Astrocyte (in vitro differentiated cells and primary cell): Measurements from ENCODE around the gene COG5. TPM values are rescaled to one million over a fixed set of nuclear protein-coding genes. Genes with fewer than 3 reads are reported as not detected.

Experiments
- DNase-seq: peaks from one replicate; pipeline ENCODE4 v3.0.0-alpha.2; 2010; ENCODE audit warnings: low read depth
- FAIRE-seq: peaks from 2 replicates; lab custom pipeline; 2011; peaks lifted over from hg19 to GRCh38; lab: Jason Lieb, UNC
- H2AFZ ChIP-seq: 2 replicates; pipeline ENCODE4 v1.6.0; 2012; ENCODE audit warnings: low read depth, low read length, inconsistent platforms
- H3K27ac ChIP-seq: 2 replicates; pipeline ENCODE4 v1.5.1; 2011; ENCODE audit warnings: low read depth, low read length, inconsistent platforms
- H3K27me3 ChIP-seq: 2 replicates; pipeline ENCODE4 v1.6.0; 2011; ENCODE audit warnings: low read length, inconsistent platforms; ENCODE audit not compliant: insufficient read depth
- H3K36me3 ChIP-seq: 2 replicates; pipeline ENCODE4 v1.5.1; 2011; ENCODE audit warnings: low read length, inconsistent platforms; ENCODE audit not compliant: insufficient read depth
- H3K4me1 ChIP-seq: 2 replicates; pipeline ENCODE4 v1.5.1; 2011; ENCODE audit warnings: low read length, inconsistent platforms; ENCODE audit not compliant: insufficient read depth
- H3K4me2 ChIP-seq: 2 replicates; pipeline ENCODE4 v1.6.0; 2012; ENCODE audit warnings: low read length, inconsistent platforms
- H3K4me3 ChIP-seq: 2 replicates; pipeline ENCODE4 v1.5.1; 2011; ENCODE audit warnings: low read depth, mild to moderate bottlenecking, low read length, inconsistent platforms; ENCODE audit not compliant: insufficient read depth
- H3K79me2 ChIP-seq: 2 replicates; pipeline ENCODE4 v1.6.0; 2012; ENCODE audit warnings: mild to moderate bottlenecking, low read length, inconsistent platforms; ENCODE audit not compliant: insufficient read depth
- H3K9ac ChIP-seq: 2 replicates; pipeline ENCODE4 v1.6.0; 2012; ENCODE audit warnings: mild to moderate bottlenecking, low read length, inconsistent platforms
- H3K9me3 ChIP-seq: 2 replicates; pipeline ENCODE4 v1.5.1; 2012; ENCODE audit warnings: low read depth, mild to moderate bottlenecking, low read length, inconsistent platforms; ENCODE audit not compliant: insufficient read depth
- H4K20me1 ChIP-seq: 2 replicates; pipeline ENCODE4 v1.6.0; 2012; ENCODE audit warnings: low read length, inconsistent platforms; ENCODE audit not compliant: insufficient read depth
- H3K27ac Mint-ChIP-seq: one replicate; pipeline ENCODE4 v1.8.0; 2021; ENCODE audit warnings: mild to moderate bottlenecking, mixed read lengths; ENCODE audit not compliant: unreplicated experiment
- H3K27me3 Mint-ChIP-seq: one replicate; pipeline ENCODE4 v1.8.0; 2021; ENCODE audit warnings: low read depth, mixed read lengths; ENCODE audit not compliant: unreplicated experiment
- H3K36me3 Mint-ChIP-seq: one replicate; pipeline ENCODE4 v1.8.0; 2021; ENCODE audit warnings: low read depth, mixed read lengths; ENCODE audit not compliant: unreplicated experiment
- H3K4me1 Mint-ChIP-seq: one replicate; pipeline ENCODE4 v1.8.0; 2021; ENCODE audit warnings: low read depth, mixed read lengths; ENCODE audit not compliant: unreplicated experiment
- H3K4me3 Mint-ChIP-seq: one replicate; pipeline ENCODE4 v1.8.0; 2021; ENCODE audit warnings: mild to moderate bottlenecking, moderate library complexity, mixed read lengths; ENCODE audit not compliant: unreplicated experiment
- H3K9me3 Mint-ChIP-seq: one replicate; pipeline ENCODE4 v1.8.0; 2021; ENCODE audit warnings: mild to moderate bottlenecking, mixed read lengths; ENCODE audit not compliant: unreplicated experiment
- CTCF ChIP-seq: IDR thresholded peaks from 2 replicates; pipeline ENCODE4 v1.5.1; 2011; ENCODE audit warnings: low read depth, mild to moderate bottlenecking, inconsistent platforms, low read length, moderate library complexity; ENCODE audit not compliant: insufficient read depth
- EZH2 ChIP-seq: IDR thresholded peaks from 2 replicates; pipeline ENCODE4 v1.6.1; 2012; ENCODE audit warnings: mild to moderate bottlenecking, low read length, inconsistent platforms; ENCODE audit not compliant: insufficient read depth
- total RNA-seq: library from RNA; stranded (reverse); gene quantifications from 2 replicates; pipeline ENCODE4 v1.2.1, GENCODE V29; 2021

Gene COG5
- total RNA-seq, 1 donor from 2014 or later = 57.1 TPM

GRCh38 chr7:107258737-107259136 lies 305.0 kb downstream of the COG5 start:
- Histone ChIP-seq H3K4me2 (no peak overlapping the region), H3K27me3 (no peaks in the 10 kb centered on the region), H3K9ac (no peak overlapping the region), H3K36me3 (no peaks in the 10 kb centered on the region), H3K4me3 (no peak overlapping the region), H3K4me1 (no peaks in the 10 kb centered on the region), H4K20me1 (no peaks in the 10 kb centered on the region), H3K9me3 (no peaks in the 10 kb centered on the region), H3K79me2 (no peaks in the 10 kb centered on the region), H3K27ac (no peak overlapping the region), H2AFZ (no peak overlapping the region)
- H3K36me3 Mint-ChIP-seq = peaks cover 4% of the 10 kb centered on the region
- FAIRE-seq = no peak
- H3K4me1 Mint-ChIP-seq = peaks cover 8% of the 10 kb centered on the region
- no peaks in the 10 kb centered on the region for H3K9me3 Mint-ChIP-seq
- H3K27ac Mint-ChIP-seq = no peak overlapping the region
- no peak for DNase-seq
- H3K4me3 Mint-ChIP-seq = no peak overlapping the region
- H3K27me3 Mint-ChIP-seq = no peaks in the 10 kb centered on the region
- TF ChIP-seq CTCF (no peak), EZH2 (no peak)

- H3K27me3 Mint-ChIP-seq = no peaks in the 10 kb centered on the region
- H3K36me3 ChIP-seq = no peaks in the 10 kb centered on the region
- no peak overlapping the region for H3K4me2 ChIP-seq
- no peaks in the 10 kb centered on the region for H3K9me3 Mint-ChIP-seq
- no peak for FAIRE-seq
- H3K27ac Mint-ChIP-seq = no peak overlapping the region
- TF ChIP-seq EZH2 (no peak), CTCF (no peak)
- no peaks in the 10 kb centered on the region for H3K36me3 Mint-ChIP-seq
- H3K4me3 ChIP-seq = no peak overlapping the region
- no peaks in the 10 kb centered on the region for H3K4me1 ChIP-seq
- no peak overlapping the region for H3K27ac ChIP-seq
- peaks cover 6% of the 10 kb centered on the region for H3K4me1 Mint-ChIP-seq
- no peak overlapping the region for H2AFZ ChIP-seq
- H3K27me3 ChIP-seq = no peaks in the 10 kb centered on the region
- H4K20me1 ChIP-seq = peaks cover 3% of the 10 kb centered on the region
- H3K9me3 ChIP-seq = no peaks in the 10 kb centered on the region
- no peaks in the 10 kb centered on the region for H3K79me2 ChIP-seq
- no peak for DNase-seq
- no peak overlapping the region for H3K4me3 Mint-ChIP-seq
- H3K9ac ChIP-seq = no peak overlapping the region
Measured at GRCh38 chr7:107255602-107256001, 308.1 kb downstream of the COG5 start.

GRCh38 chr7:107254398-107254985 lies 309.2 kb downstream of the COG5 start:
- Mint-ChIP-seq H3K4me3 (no peak overlapping the region), H3K36me3 (no peaks in the 10 kb centered on the region), H3K27ac (no peak overlapping the region), H3K4me1 (peaks cover 6% of the 10 kb centered on the region), H3K9me3 (no peaks in the 10 kb centered on the region), H3K27me3 (no peaks in the 10 kb centered on the region)
- Histone ChIP-seq H3K27ac (no peak overlapping the region), H3K9me3 (no peaks in the 10 kb centered on the region), H2AFZ (no peak overlapping the region), H3K36me3 (no peaks in the 10 kb centered on the region), H4K20me1 (peaks cover 3% of the 10 kb centered on the region), H3K4me3 (no peak overlapping the region), H3K79me2 (no peaks in the 10 kb centered on the region), H3K27me3 (no peaks in the 10 kb centered on the region), H3K9ac (no peak overlapping the region), H3K4me2 (no peak overlapping the region), H3K4me1 (no peaks in the 10 kb centered on the region)
- DNase-seq = no peak
- TF ChIP-seq CTCF (no peak), EZH2 (no peak)
- FAIRE-seq = no peak
